ENCODE data around the gene CRCP.

- TF ChIP-seq CTCF (IDR thresholded peaks at IDR 0.05) (peak in 4 of 5 experiments; percentile 32 to 44 (median 38)), POLR2A (IDR thresholded peaks at IDR 0.05) (no peak), EP300 (IDR thresholded peaks at IDR 0.05; ENCODE audit: low read depth) (no peak)
Measured at GRCh38 chr7:66140924-66141323, 26.3 kb downstream of the CRCP start.

Measured in transverse colon (tissue), 3 donors.